Thoracic aorta (tissue), 2 donors: ENCODE measurements around the gene SHMT2. TPM values are rescaled to one million over a fixed set of nuclear protein-coding genes. Genes with fewer than 3 reads are reported as not detected.

ENCODE experiments used
- ATAC-seq: fragments of 150-250 bp; one replicate; pipeline ENCODE4 v1.8.0; 2017; ENCODE audit warnings: low read depth; ENCODE audit not compliant: insufficient number of reproducible peaks, low FRiP score
- DNase-seq: peaks from one replicate; pipeline ENCODE4 v3.0.0-alpha.2; 2020; ENCODE audit warnings: low spot score
- H3K27ac ChIP-seq, 2 donors: fragments of 200-600 bp; sonication (generic); 1 replicate in 1 of 2; 2 replicates in 1 of 2; pipeline ENCODE4 v1.5.1; 2016; ENCODE audit warnings: mild to moderate bottlenecking in 2 of 2, moderate library complexity in 2 of 2
- H3K27me3 ChIP-seq: fragments of 200-600 bp; sonication (generic); replicated peaks from 2 replicates; pipeline ENCODE4 v1.6.0; 2016; ENCODE audit warnings: mild to moderate bottlenecking; ENCODE audit not compliant: insufficient read depth
- H3K36me3 ChIP-seq: fragments of 200-600 bp; sonication (generic); one replicate; pipeline ENCODE4 v1.5.1; 2016
- H3K4me1 ChIP-seq, 2 donors: fragments of 200-600 bp; sonication (generic); 1 replicate in 1 of 2; 2 replicates in 1 of 2; pipeline versions ENCODE4 v1.5.1 to v1.6.0; 2016; ENCODE audit warnings: low read depth in 2 of 2, mild to moderate bottlenecking in 1 of 2; ENCODE audit not compliant: control insufficient read depth in 1 of 2
- H3K4me3 ChIP-seq: fragments of 200-600 bp; sonication (generic); 2 replicates; pipeline ENCODE4 v1.5.1; 2016; ENCODE audit warnings: mild to moderate bottlenecking
- H3K9me3 ChIP-seq: fragments of 200-600 bp; sonication (generic); 2 replicates; pipeline ENCODE4 v1.5.1; 2016
- CTCF ChIP-seq: fragments of 200-600 bp; sonication (generic); IDR thresholded peaks from one replicate; pipeline ENCODE4 v1.5.1; 2019; ENCODE audit warnings: antibody characterized with exemption
- total RNA-seq, 2 donors: library from RNA; depleted of rRNA; stranded (reverse); fragments of >200 nt; gene quantifications; one replicate each; pipeline versions ENCODE4 v1.1.0 to v1.2.3, GENCODE V29; 2016

Gene SHMT2
- total RNA-seq, 2 donors from 2014 or later = 57.3 to 60.4 TPM

DNA sequence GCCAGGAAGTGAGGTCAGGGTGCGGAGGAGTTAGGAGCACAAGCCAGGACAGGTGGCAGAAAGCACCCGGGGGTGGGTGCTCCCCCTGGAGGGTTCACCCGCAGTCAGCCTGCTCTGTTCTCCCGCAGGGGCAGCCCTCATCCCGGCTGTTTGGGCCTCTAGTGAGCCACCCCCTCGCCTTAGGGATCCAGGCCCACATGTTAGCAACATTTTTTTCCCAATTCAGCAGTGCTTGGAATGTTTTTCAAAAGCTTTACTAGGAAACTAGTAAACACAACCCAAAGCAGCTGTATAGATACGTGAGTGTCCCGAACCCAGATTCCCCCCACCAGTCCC lies 41.5 kb upstream of the SHMT2 start:
- ATAC-seq = no peak
- no peak for TF ChIP-seq CTCF
- no peak for DNase-seq
- no peaks in the 10 kb centered on the region for H3K27me3 ChIP-seq
- H3K36me3 ChIP-seq = peaks cover 87% of the 10 kb centered on the region
- peaks cover 0 to 4% of the 10 kb centered on the region in 2 donors for H3K4me1 ChIP-seq
- no peak overlapping the region for H3K4me3 ChIP-seq
- no peak overlapping the region for H3K27ac ChIP-seq
- no peaks in the 10 kb centered on the region for H3K9me3 ChIP-seq

GRCh38 chr12:57190037-57190436 lies 39.5 kb upstream of the SHMT2 start:
- Histone ChIP-seq H3K27ac (no peak overlapping the region), H3K36me3 (peaks cover 87% of the 10 kb centered on the region), H3K9me3 (no peaks in the 10 kb centered on the region), H3K4me3 (no peak overlapping the region), H3K27me3 (no peaks in the 10 kb centered on the region), H3K4me1 (peaks cover 0 to 4% of the 10 kb centered on the region in 2 donors)
- no peak for ATAC-seq
- DNase-seq = no peak
- TF ChIP-seq CTCF = no peak

DNA sequence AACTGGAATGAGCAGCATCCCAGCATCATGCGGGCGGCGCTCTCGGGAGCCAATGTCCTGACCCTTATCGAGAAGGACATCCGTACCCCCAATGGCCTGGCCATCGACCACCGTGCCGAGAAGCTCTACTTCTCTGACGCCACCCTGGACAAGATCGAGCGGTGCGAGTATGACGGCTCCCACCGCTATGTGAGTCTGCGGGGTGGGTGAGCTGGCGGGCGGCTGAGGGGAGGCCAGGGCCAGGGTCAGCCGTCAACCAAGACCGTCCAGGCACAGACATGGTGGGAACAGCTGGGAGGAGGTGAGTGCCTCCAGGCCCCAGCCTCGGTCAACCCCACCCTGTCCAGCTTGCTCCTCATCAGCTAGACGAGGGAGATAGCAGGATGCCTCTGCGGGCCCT lies 38.7 kb upstream of the SHMT2 start:
- TF ChIP-seq CTCF = no peak
- H3K36me3 ChIP-seq = peaks cover 88% of the 10 kb centered on the region
- no peak overlapping the region for H3K4me3 ChIP-seq

DNA sequence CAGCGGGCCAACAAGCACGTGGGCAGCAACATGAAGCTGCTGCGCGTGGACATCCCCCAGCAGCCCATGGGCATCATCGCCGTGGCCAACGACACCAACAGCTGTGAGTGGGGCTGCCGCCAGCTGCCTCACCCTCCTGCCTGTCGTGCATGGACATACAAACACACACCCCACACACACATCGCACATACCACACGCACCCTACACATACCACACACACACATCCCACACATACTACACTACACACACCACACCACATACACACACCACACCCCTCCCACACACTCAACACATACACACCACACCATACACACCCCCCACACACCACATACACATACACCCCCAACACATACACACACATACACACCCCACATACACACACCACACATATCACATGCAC lies 38.1 kb upstream of the SHMT2 start:
- Histone ChIP-seq H3K4me3 (no peak overlapping the region), H3K27me3 (no peaks in the 10 kb centered on the region), H3K27ac (no peak overlapping the region), H3K36me3 (peaks cover 88% of the 10 kb centered on the region), H3K4me1 (peaks cover 0 to 4% of the 10 kb centered on the region in 2 donors), H3K9me3 (no peaks in the 10 kb centered on the region)
- no peak for TF ChIP-seq CTCF
- ATAC-seq (no peak), DNase-seq (no peak)

More for the DNA sequence above, 38.7 kb upstream of the SHMT2 start:
- ATAC-seq = no peak
- no peaks in the 10 kb centered on the region for H3K27me3 ChIP-seq
- no peak overlapping the region for H3K27ac ChIP-seq
- H3K9me3 ChIP-seq = no peaks in the 10 kb centered on the region
- H3K4me1 ChIP-seq = peaks cover 0 to 4% of the 10 kb centered on the region in 2 donors
- no peak for DNase-seq

DNA sequence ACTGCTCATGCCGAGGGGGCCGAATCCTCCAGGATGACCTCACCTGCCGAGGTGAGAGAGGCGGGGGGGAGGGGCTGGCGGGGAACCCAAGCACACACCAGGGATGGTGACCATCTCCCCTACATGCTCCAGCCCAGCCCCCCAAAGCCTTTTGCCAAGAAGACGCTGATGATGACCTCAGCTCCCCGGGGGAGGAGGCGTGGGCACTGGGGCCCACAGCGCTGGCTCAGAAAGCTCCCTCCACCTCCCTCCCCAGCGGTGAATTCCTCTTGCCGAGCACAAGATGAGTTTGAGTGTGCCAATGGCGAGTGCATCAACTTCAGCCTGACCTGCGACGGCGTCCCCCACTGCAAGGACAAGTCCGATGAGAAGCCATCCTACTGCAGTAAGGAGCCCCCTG lies 36.6 kb upstream of the SHMT2 start:
- no peak overlapping the region for H3K27ac ChIP-seq
- H3K9me3 ChIP-seq = no peaks in the 10 kb centered on the region
- peaks cover 88% of the 10 kb centered on the region for H3K36me3 ChIP-seq
- peaks cover 0 to 4% of the 10 kb centered on the region in 2 donors for H3K4me1 ChIP-seq
- no peak for ATAC-seq
- no peak for TF ChIP-seq CTCF
- DNase-seq = no peak
- H3K27me3 ChIP-seq = no peaks in the 10 kb centered on the region
- no peak overlapping the region for H3K4me3 ChIP-seq
